ENCODE measurements around the gene AK8. TPM values are rescaled to one million over a fixed set of nuclear protein-coding genes. Genes with fewer than 3 reads are reported as not detected.

AK8 gene
- total RNA-seq, 1 experiment from 2014 or later: not detected

DNA sequence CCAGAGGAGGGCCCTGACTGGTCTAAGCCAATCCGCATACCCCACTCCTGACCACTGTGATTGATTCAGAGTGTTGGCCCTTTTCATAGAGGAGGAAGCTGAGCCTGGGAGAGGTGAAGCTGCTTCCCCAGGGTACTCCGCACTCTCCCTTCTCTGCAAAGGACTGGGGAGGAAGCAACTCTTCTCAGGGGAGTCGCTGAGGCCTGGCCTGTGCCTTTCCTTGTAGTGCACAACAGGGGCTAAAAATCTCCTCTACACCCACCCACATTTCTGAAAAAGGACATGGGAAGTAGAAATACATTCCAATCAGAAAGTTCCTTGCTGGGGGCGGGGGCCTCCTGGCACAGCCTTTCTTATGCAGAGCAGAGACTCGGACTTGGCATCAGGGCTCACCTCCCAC lies 22.2 kb downstream of the AK8 start:
- no peak for TF ChIP-seq EZH2 (IDR thresholded peaks at IDR 0.05; ENCODE audit: borderline replicate concordance, low read depth, low read length, poor library complexity, severe bottlenecking)
- no peak for TF ChIP-seq CTCF (conservative IDR thresholded peaks at IDR 0.05; ENCODE audit: low read depth, low read length)
- POLR2A ChIA-PET (ENCODE audit: low non-redundant PET): no interaction called here
- no TSS peak for BruUV-seq (replicated peaks)
- Histone ChIP-seq H3K4me3 (ENCODE audit: low read depth, low read length, poor library complexity, severe bottlenecking) (no peak overlapping the region), H3K4me1 (ENCODE audit: insufficient read depth, low read length, poor library complexity, severe bottlenecking) (peaks cover 12% of the 10 kb centered on the region), H3K36me3 (ENCODE audit: insufficient read depth, low read length, poor library complexity, severe bottlenecking) (no peaks in the 10 kb centered on the region), H3K27ac (ENCODE audit: low read depth, low read length, poor library complexity, severe bottlenecking) (no peak overlapping the region), H3K9me3 (ENCODE audit: low read depth, low read length, poor library complexity, severe bottlenecking) (no peaks in the 10 kb centered on the region), H3K27me3 (replicated peaks; ENCODE audit: insufficient read depth, low read depth, low read length, poor library complexity) (no peaks in the 10 kb centered on the region)
- CTCF ChIA-PET: no interaction called here
- DNase-seq (ENCODE audit: low spot score): no peak
- intact Hi-C loops (cut with micrococcal nuclease; ENCODE audit: unreplicated experiment): no loop called here

- no peaks in the 10 kb centered on the region for H3K9me3 ChIP-seq (ENCODE audit: low read depth, low read length, poor library complexity, severe bottlenecking)
- no peaks in the 10 kb centered on the region for H3K27me3 ChIP-seq (replicated peaks; ENCODE audit: insufficient read depth, low read depth, low read length, poor library complexity)
- H3K4me1 ChIP-seq (ENCODE audit: insufficient read depth, low read length, poor library complexity, severe bottlenecking): peaks cover 12% of the 10 kb centered on the region
- no peak overlapping the region for H3K4me3 ChIP-seq (ENCODE audit: low read depth, low read length, poor library complexity, severe bottlenecking)
- TF ChIP-seq CTCF (conservative IDR thresholded peaks at IDR 0.05; ENCODE audit: low read depth, low read length) (no peak), EZH2 (IDR thresholded peaks at IDR 0.05; ENCODE audit: borderline replicate concordance, low read depth, low read length, poor library complexity, severe bottlenecking) (no peak)
- DNase-seq (ENCODE audit: low spot score): no peak
- no peak overlapping the region for H3K27ac ChIP-seq (ENCODE audit: low read depth, low read length, poor library complexity, severe bottlenecking)
- BruUV-seq (replicated peaks): no TSS peak
- no peaks in the 10 kb centered on the region for H3K36me3 ChIP-seq (ENCODE audit: insufficient read depth, low read length, poor library complexity, severe bottlenecking)
- intact Hi-C loops (cut with micrococcal nuclease; ENCODE audit: unreplicated experiment): no loop called here
- ChIA-PET CTCF (no interaction called here), POLR2A (ENCODE audit: low non-redundant PET) (no interaction called here)
Measured at GRCh38 chr9:132854832-132855231, 23.3 kb downstream of the AK8 start.

DNA sequence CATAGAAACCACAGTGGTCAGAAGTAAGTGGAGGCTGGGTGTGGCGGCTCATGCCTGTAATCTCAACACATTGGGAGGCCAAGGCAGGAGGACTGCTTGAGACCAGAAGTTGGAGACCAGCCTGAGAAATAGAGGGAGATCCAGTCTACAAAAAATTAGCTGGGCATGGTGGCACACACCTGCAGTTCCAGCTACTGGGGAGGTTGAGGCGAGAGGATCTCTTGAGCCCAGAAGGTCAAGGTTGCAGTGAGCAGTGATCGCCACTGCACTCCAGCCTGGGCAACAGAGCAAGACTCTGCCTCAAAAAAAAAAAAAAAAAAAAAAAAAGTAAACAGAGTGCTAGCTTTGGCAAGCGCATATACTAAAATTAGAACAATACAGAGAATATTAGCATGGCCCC lies 24.6 kb downstream of the AK8 start:
- CTCF ChIA-PET: no interaction called here
- no peak for DNase-seq (ENCODE audit: low spot score)
- intact Hi-C loops (cut with micrococcal nuclease; ENCODE audit: unreplicated experiment): no loop called here
- no peaks in the 10 kb centered on the region for H3K27me3 ChIP-seq (replicated peaks; ENCODE audit: insufficient read depth, low read depth, low read length, poor library complexity)
- H3K36me3 ChIP-seq (ENCODE audit: insufficient read depth, low read length, poor library complexity, severe bottlenecking): no peaks in the 10 kb centered on the region
- H3K27ac ChIP-seq (ENCODE audit: low read depth, low read length, poor library complexity, severe bottlenecking): no peak overlapping the region
- TF ChIP-seq EZH2 (IDR thresholded peaks at IDR 0.05; ENCODE audit: borderline replicate concordance, low read depth, low read length, poor library complexity, severe bottlenecking) (no peak), CTCF (conservative IDR thresholded peaks at IDR 0.05; ENCODE audit: low read depth, low read length) (no peak)
- no peaks in the 10 kb centered on the region for H3K9me3 ChIP-seq (ENCODE audit: low read depth, low read length, poor library complexity, severe bottlenecking)
- POLR2A ChIA-PET (ENCODE audit: low non-redundant PET): no interaction called here
- H3K4me3 ChIP-seq (ENCODE audit: low read depth, low read length, poor library complexity, severe bottlenecking): no peak overlapping the region
- peaks cover 12% of the 10 kb centered on the region for H3K4me1 ChIP-seq (ENCODE audit: insufficient read depth, low read length, poor library complexity, severe bottlenecking)
- no TSS peak for BruUV-seq (replicated peaks)
